ENCODE results near the gene HCN4.

The HCN4 gene

DNA sequence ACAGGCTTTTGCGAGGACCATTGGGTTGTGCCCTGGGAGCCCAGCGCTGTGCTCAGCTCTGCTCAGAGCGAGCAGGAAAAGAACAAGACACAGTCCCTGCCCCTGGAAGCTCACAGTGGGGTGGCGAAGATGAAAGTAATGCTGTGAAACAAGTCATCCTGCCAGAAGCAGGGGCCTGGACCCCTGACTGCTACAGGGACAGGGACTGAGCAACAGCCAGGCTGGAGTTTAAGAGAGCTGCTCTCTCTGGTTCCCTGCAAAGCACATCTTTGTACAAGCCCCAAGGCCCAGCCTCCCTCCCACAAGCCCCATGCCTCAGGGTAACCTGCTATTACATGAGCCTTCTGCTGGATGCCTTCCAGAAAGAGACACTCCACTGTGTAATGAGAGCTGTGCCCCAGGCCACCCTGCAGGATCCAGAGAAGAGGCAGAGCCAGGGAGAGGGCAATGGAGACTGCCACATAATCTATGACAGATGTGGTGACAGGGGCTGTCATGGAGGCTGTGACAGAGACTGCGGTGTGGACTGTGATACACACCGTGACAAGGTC is 7.1 kb upstream of the HCN4 start:
- no peak for DNase-seq

- no peak for DNase-seq
Observed at GRCh38 chr15:73375012-73375411, 6.3 kb upstream of the HCN4 start.

GRCh38 chr15:73374604-73375003 is 5.8 kb upstream of the HCN4 start:
- DNase-seq = no peak

GRCh38 chr15:73373221-73373620 is 4.5 kb upstream of the HCN4 start:
- DNase-seq = no peak

DNA sequence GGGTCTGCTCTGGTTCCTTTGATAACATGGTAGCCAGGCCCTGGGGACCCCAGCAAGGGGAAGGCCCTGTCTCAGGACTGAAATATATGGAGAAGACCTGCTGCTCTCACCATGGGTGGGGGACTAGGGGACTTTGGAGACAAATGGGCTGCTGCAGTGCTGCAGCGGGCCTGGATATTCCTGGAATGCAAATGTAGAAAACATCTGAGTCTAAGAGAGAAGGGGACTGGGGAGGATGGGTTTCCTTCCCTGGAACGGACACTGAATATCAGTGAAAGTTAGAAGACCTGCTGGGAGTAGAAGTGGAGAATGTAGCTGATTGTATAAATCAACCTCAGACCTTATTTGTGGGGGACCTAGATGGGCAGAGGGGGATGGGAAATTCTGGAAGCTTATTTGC is 3.1 kb upstream of the HCN4 start:
- no peak for DNase-seq

DNA sequence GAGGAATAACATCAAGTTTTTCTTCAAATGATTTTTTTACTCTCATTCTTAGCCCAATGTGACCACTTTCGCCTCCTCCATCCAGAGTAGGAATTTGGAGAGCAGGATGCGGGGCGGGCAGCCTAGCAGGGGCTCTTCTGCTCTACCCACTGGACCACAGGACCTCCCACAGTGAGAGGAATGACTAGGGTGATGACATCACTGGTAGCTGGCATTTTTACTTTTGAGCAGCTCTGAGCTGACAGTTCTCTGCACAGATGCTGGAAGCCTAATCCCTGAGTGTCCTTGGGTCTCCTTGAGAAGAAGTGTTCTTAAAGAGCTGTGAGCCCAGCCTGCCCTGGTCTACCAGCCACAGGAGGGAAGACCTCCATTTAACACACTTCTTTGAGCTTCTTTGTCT is 1.4 kb upstream of the HCN4 start:
- no peak for DNase-seq

- DNase-seq = no peak
Observed at GRCh38 chr15:73369154-73369694, 466 bp upstream of the HCN4 start.

GRCh38 chr15:73367624-73368300 is 996 bp downstream of the HCN4 start:
- no peak for DNase-seq

GRCh38 chr15:73366766-73367623 is 1.8 kb downstream of the HCN4 start:
- DNase-seq = no peak

DNA sequence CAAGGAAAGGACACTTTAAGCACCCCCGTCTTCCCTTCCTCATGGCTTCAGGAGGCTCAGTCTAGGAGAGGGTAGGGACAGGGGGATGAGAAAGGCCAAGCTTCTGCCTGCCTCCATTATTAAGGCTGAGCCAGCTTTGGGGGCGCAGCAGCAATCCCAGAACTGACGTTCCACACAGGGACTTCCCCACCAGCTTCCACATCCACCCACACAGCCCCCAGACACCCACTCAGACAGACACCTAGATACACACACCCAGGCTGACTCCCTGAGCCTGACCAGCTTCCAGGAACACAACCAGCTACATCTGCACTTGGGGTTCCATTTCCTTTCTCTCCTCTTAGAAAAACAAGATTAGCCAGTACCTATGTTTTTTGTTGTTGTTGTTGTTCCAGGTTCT is 4.7 kb downstream of the HCN4 start:
- no peak for DNase-seq

- DNase-seq = no peak
Observed at GRCh38 chr15:73362900-73363299, 5.9 kb downstream of the HCN4 start.

GRCh38 chr15:73361337-73361736 is 7.4 kb downstream of the HCN4 start:
- DNase-seq = no peak

GRCh38 chr15:73359651-73360050 is 9.1 kb downstream of the HCN4 start:
- DNase-seq = no peak

DNA sequence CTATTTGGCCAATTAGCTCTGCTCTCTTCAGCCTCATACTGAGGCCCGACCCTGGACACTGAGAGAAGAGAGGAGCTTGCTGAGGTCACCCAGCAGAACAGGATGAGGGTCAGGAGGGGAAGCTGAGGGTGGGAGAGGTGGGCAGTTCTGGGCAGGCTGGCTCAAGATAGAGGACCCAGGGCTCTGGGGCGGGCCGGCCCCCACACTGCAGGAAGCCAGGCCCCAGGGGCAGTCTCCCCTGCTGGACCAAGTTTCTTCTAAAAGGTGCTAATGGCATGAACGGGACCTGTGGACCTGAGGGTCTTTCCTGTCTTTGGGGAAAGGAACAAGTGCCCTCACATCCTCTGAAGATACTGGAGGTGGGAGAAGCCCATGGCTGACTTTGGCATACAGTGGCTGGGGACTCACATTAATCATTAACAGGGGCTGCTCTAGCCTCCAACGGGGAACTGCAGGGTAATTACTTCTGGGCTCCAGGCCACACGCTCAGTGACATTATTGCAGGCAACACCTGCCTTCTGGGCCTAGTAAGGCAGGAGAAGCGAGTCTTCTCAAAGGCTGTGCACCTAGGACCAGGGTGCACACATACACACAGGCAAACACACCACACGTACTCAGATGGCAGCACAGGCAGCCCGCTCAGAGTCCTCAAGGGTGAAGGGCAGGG is 10.6 kb downstream of the HCN4 start:
- peak; percentile 60 for DNase-seq

DNA sequence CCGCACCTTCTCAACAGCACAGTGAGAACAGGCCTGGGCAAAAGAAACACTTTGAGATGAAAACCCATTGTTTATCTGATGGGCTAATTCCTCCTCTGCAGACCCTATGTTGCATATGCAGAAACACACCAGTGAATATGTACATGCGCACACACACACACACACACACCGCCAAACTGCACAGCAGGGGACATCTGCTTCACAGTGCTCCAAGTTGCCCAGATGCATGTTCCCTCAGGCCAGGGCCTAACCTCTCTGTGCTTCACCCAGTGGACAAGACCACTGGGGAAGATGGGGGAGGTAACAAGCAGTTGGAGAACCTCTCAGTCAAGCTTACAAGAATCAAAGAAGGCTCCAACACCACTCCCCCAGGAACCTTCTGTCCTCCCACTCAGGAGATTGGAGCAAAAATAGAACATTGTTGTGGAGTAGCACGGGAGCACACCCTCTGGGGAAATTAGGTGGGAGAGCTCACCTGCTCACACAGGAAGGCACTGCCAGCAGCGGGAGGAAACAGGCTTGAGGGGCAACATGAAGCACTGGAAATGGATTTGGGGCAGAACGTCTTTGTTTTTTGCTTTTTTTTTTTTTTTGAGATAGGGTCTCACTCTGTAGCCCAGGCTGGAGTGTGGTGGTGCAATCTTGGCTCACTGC is 13.0 kb downstream of the HCN4 start:
- DNase-seq = no peak

- DNase-seq = no peak
Observed at GRCh38 chr15:73354241-73354640, 14.5 kb downstream of the HCN4 start.

- DNase-seq = no peak
Observed at GRCh38 chr15:73353734-73354133, 15.0 kb downstream of the HCN4 start.

GRCh38 chr15:73352082-73352481 is 16.7 kb downstream of the HCN4 start:
- DNase-seq = no peak

- no peak for DNase-seq
Observed at GRCh38 chr15:73349191-73349590, 19.6 kb downstream of the HCN4 start.

DNA sequence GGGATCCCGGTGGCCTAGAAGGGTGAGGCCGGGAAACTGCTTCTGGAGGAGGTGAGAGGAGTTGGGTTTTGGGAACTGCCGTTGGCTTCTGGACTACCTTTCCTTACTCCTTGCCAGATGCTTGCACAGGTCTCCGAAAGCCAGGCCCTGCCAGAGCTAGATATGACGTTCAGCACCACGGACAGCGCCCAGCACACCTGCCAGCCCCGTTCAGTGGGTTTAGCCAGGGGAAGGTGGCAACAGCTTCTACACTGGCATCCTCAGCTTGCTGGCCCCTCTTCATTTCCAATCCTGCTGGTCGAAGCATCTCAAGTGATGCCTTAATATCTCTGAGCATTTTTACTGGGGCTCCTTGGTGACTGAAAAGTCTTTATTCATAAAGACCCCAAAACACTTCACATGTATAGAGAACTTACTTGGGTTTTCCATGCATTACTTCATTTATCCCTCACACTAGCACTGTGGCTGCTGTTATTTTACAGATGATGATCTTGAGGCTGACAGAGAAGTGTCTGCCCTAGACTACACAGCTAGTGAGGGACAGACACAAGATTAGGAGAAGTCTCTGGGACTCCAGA is 21.9 kb downstream of the HCN4 start:
- no peak for DNase-seq

DNA sequence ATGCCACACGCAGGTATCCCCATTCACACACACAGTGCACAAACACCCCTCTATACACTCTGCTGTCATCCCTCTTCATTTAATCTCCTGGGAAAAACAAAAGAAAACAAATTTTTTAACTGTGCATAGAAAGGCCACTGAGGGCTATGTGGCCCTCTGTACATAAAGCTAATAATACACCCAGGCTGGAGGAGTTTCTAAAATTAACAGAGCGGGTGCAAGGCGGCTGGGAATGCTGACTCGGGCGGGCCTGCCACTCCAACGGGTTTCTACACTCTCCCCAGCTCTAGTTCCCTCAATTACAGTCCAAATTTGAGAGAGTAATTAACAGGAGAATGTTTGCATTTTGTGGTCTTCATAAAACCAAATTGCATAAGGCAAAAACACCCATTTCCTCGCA is 23.1 kb downstream of the HCN4 start:
- no peak for DNase-seq

GRCh38 chr15:73344056-73344455 is 24.7 kb downstream of the HCN4 start:
- DNase-seq = no peak

Data from NCI-H526 treated with DMSO at 0.1 percent for 48 hours (cell line).